Effector CD8-positive, alpha-beta T cell (primary cell): ENCODE data around the gene ITPR3.

ENCODE experiments used
- DNase-seq: peaks from one replicate; lab custom pipeline; 2025; lab: John Stamatoyannopoulos, UW

ITPR3 gene

GRCh38 chr6:33737267-33738026 lies 116.3 kb downstream of the ITPR3 start:
- DNase-seq: no peak

DNA sequence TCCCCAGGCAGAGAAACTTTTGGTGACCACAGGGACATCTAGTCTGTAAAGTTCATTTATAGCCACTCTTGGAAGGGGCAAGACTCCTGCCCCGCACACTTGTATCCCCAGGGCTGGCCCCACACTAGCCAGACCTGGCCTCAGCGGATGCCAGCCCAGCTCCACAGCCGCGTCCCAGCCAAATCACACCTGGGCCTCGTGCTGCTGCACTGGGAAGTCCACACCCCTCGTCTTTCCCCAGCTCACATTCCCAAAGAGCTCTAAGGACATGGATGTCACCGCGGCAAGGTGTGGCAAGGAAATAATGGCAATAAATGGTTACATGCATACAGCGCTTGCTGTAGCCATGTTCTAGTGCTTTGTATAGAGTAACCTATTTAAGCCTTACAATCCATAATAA lies 117.0 kb downstream of the ITPR3 start:
- DNase-seq: no peak

GRCh38 chr6:33738879-33739278 lies 117.8 kb downstream of the ITPR3 start:
- DNase-seq: no peak

DNA sequence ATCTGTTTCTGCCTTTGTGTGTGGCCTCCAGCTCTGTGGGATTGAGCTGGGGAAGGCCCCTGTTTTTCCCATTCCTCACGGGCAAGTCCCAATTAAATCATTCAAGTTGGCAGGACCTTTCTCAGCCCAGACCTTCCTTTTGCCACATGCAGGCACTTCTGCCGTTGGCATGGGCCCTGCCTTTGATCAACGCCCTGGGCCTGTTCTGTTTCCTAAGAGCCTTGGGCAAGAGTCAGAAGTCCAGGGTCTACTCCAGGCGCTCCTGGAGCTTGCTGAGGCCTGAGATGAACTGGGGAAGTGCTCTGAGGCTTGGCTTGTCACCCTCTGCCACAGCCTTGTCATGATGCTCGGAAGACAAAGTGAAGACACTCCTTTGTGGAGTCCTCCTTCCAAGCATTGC lies 118.4 kb downstream of the ITPR3 start:
- no peak for DNase-seq

DNA sequence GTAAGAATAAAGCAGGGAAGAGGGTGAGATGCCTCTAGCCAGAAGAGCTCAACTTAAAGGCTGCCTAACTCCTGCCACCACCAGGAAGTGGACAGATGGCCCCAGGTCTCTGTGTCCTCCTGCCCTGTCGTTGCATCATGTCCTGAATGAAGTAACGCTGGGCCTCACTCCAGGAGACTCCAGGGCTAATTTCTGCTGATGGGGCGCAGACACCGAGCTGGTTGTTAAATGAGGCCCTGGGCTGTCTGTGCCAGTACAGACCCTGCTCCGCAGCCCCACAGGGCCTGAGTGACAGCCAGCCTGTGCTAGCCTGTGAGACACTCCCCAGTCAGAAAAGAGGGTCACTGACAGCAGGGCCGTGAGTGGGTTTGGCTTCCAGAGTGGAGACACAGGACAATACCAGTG lies 119.1 kb downstream of the ITPR3 start:
- no peak for DNase-seq

- DNase-seq: no peak
Observed at GRCh38 chr6:33740794-33741193, 119.7 kb downstream of the ITPR3 start.

DNA sequence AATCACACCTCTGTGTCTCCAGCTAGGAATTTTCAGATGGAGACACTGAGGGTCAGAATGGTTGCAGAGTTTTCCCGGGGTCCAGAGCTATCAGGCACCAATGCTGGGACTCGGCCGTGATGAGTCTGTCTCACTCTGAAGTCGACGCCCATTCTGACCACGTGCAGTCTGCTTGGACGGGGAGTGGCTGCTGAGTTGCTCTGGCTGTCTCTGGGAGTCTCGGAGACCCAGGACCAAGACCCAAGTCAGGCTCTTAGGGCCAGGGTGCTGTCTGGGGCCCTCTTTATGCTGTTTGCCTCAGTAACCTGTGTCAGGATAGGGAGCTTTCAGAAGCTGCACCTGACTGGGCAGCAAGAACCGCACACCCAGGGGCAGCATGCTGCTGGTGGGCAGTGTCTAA lies 121.0 kb downstream of the ITPR3 start:
- DNase-seq: no peak

GRCh38 chr6:33742837-33743236 lies 121.7 kb downstream of the ITPR3 start:
- no peak for DNase-seq

- peak; percentile 51 for DNase-seq
Observed at GRCh38 chr6:33744001-33744848, 123.1 kb downstream of the ITPR3 start.

DNA sequence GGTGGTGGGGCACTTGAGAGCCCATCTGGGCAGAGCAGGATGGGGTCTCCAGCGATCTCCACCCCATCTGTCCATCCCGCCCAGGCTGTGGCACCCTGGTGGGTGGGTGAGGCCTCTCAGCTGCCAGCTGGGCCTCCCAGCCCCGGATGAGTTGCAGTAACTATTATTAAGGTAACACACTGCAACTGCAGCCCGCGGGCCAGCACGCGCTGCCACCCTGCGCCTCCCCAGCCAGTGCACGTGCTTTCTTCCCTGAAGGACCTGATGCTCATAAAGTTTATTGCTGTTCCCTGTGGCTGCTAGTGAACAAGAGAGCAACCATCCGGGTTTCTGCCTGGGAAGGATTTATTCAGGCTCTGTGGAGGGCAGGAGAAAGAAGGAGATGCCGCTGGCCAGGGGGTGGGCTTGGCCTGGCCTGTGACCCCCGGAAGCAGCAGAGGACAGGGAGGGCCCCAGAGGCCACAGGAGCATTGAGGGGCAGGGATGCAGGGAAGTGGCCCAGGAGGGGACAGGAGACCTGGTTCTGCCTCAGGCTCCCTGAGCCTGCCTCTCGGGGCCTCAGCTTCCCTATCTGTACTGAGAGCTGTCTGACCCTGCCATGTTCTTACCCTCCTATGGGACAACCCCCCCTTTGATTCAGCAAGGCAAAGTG lies 123.9 kb downstream of the ITPR3 start:
- DNase-seq: no peak

- no peak for DNase-seq
Observed at GRCh38 chr6:33745548-33745947, 124.4 kb downstream of the ITPR3 start.
